PC-3 (cell line): Measurements from ENCODE around the gene SOWAHB. TPM values are rescaled to one million over a fixed set of nuclear protein-coding genes. Genes with fewer than 3 reads are reported as not detected.

Experiments used
- total RNA-seq: library from RNA; depleted of rRNA; stranded (reverse); fragments of >200 nt; gene quantifications from 2 replicates; pipeline ENCODE4 v1.2.3, GENCODE V29; 2014; rRNA removed

Gene SOWAHB
- total RNA-seq, 1 experiment from 2014 or later = 4.8 TPM

Other genes with a start within 250 kb of the SOWAHB start
- gene SEPTIN11, start 51.6 kb upstream of the SOWAHB start, total RNA-seq = 39.0 and 46.0 TPM in 2 replicates
- 60.1 and 73.5 TPM in 2 replicates for gene CCNI, start 177.8 kb upstream of the SOWAHB start, total RNA-seq